H1 (cell line): ENCODE measurements around the gene DTX3. TPM values are rescaled to one million over a fixed set of nuclear protein-coding genes. Genes with fewer than 3 reads are reported as not detected.

Experiments
- CEBPB ChIP-seq: IDR thresholded peaks from 2 replicates; pipeline ENCODE4 v1.6.1; 2012; ENCODE audit warnings: low read depth, low read length
- GABPA ChIP-seq: IDR thresholded peaks from 2 replicates; pipeline ENCODE4 v1.6.1; 2011; ENCODE audit warnings: mild to moderate bottlenecking, low read length, moderate library complexity, borderline replicate concordance; ENCODE audit not compliant: insufficient read depth
- JUN ChIP-seq: IDR thresholded peaks from 2 replicates; pipeline ENCODE4 v1.6.1; 2011; ENCODE audit warnings: low read depth, mild to moderate bottlenecking, improper control_type of control experiment, low read length
- KDM4A ChIP-seq: IDR thresholded peaks from one replicate; pipeline ENCODE4 v1.7.1; 2012; ENCODE audit warnings: low read depth, mild to moderate bottlenecking, moderate library complexity, low read length, inconsistent platforms; ENCODE audit not compliant: severe bottlenecking
- POLR2AphosphoS5 ChIP-seq: IDR thresholded peaks from 2 replicates; pipeline ENCODE4 v1.6.1; 2011; ENCODE audit warnings: low read depth, low read length
- RNF2 ChIP-seq: fragments of 200-900, 300-1000 bp; sonication (generic); IDR thresholded peaks from 2 replicates; pipeline ENCODE4 v1.7.1; 2016; ENCODE audit warnings: borderline replicate concordance, low read depth, mild to moderate bottlenecking, antibody characterized with exemption, low read length; ENCODE audit not compliant: poor library complexity, severe bottlenecking; ENCODE audit errors: missing control alignments
- polyA plus RNA-seq, 7 experiments: library from polyadenylated mRNA; depleted of rRNA in 3 of 7; stranded (reverse) in 5 of 7; unstranded in 2 of 7; fragments of >200 nt in 5 of 7; fragments of 200-250 nt in 2 of 7; gene quantifications; 1 replicate in 5 of 7; 2 replicates in 1 of 7; 4 replicates in 1 of 7; pipeline versions ENCODE4 v1.2.1 to v1.2.3, GENCODE V29; 2011 to 2013; ENCODE audit warnings: missing spikeins in 2 of 7, mixed read lengths in 2 of 7
- total RNA-seq: library from RNA; stranded (reverse); fragmentation: NEBNext Ultra II Directional; extraction: Animal tissue kit (Norgen Biotek cat#: 25700); gene quantifications from 2 replicates; pipeline ENCODE4 v1.2.1, GENCODE V29; 2021
- TF ChIP-seq, protein P1 (sequence below): fragments of 300-600 bp; sonication (generic); IDR thresholded peaks from 2 replicates; pipeline ENCODE4 v1.7.1; 2012; ENCODE audit warnings: low read length, moderate library complexity, mild to moderate bottlenecking, inconsistent platforms; ENCODE audit not compliant: insufficient replicate concordance

Gene DTX3
- total and polyA plus RNA-seq, 2 of the 8 experiments (the other 6 are each of a cell fraction or from before 2014, with no cell fraction given), result 41.8 to 92.5 TPM

GRCh38 chr12:57568838-57569237 lies 35.8 kb upstream of the DTX3 start (continued):
- TF ChIP-seq, protein P1, sequence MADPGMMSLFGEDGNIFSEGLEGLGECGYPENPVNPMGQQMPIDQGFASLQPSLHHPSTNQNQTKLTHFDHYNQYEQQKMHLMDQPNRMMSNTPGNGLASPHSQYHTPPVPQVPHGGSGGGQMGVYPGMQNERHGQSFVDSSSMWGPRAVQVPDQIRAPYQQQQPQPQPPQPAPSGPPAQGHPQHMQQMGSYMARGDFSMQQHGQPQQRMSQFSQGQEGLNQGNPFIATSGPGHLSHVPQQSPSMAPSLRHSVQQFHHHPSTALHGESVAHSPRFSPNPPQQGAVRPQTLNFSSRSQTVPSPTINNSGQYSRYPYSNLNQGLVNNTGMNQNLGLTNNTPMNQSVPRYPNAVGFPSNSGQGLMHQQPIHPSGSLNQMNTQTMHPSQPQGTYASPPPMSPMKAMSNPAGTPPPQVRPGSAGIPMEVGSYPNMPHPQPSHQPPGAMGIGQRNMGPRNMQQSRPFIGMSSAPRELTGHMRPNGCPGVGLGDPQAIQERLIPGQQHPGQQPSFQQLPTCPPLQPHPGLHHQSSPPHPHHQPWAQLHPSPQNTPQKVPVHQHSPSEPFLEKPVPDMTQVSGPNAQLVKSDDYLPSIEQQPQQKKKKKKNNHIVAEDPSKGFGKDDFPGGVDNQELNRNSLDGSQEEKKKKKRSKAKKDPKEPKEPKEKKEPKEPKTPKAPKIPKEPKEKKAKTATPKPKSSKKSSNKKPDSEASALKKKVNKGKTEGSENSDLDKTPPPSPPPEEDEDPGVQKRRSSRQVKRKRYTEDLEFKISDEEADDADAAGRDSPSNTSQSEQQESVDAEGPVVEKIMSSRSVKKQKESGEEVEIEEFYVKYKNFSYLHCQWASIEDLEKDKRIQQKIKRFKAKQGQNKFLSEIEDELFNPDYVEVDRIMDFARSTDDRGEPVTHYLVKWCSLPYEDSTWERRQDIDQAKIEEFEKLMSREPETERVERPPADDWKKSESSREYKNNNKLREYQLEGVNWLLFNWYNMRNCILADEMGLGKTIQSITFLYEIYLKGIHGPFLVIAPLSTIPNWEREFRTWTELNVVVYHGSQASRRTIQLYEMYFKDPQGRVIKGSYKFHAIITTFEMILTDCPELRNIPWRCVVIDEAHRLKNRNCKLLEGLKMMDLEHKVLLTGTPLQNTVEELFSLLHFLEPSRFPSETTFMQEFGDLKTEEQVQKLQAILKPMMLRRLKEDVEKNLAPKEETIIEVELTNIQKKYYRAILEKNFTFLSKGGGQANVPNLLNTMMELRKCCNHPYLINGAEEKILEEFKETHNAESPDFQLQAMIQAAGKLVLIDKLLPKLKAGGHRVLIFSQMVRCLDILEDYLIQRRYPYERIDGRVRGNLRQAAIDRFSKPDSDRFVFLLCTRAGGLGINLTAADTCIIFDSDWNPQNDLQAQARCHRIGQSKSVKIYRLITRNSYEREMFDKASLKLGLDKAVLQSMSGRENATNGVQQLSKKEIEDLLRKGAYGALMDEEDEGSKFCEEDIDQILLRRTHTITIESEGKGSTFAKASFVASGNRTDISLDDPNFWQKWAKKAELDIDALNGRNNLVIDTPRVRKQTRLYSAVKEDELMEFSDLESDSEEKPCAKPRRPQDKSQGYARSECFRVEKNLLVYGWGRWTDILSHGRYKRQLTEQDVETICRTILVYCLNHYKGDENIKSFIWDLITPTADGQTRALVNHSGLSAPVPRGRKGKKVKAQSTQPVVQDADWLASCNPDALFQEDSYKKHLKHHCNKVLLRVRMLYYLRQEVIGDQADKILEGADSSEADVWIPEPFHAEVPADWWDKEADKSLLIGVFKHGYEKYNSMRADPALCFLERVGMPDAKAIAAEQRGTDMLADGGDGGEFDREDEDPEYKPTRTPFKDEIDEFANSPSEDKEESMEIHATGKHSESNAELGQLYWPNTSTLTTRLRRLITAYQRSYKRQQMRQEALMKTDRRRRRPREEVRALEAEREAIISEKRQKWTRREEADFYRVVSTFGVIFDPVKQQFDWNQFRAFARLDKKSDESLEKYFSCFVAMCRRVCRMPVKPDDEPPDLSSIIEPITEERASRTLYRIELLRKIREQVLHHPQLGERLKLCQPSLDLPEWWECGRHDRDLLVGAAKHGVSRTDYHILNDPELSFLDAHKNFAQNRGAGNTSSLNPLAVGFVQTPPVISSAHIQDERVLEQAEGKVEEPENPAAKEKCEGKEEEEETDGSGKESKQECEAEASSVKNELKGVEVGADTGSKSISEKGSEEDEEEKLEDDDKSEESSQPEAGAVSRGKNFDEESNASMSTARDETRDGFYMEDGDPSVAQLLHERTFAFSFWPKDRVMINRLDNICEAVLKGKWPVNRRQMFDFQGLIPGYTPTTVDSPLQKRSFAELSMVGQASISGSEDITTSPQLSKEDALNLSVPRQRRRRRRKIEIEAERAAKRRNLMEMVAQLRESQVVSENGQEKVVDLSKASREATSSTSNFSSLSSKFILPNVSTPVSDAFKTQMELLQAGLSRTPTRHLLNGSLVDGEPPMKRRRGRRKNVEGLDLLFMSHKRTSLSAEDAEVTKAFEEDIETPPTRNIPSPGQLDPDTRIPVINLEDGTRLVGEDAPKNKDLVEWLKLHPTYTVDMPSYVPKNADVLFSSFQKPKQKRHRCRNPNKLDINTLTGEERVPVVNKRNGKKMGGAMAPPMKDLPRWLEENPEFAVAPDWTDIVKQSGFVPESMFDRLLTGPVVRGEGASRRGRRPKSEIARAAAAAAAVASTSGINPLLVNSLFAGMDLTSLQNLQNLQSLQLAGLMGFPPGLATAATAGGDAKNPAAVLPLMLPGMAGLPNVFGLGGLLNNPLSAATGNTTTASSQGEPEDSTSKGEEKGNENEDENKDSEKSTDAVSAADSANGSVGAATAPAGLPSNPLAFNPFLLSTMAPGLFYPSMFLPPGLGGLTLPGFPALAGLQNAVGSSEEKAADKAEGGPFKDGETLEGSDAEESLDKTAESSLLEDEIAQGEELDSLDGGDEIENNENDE, result no peak
- TF ChIP-seq POLR2AphosphoS5 (no peak), GABPA (no peak), CEBPB (no peak), KDM4A (no peak), JUN (no peak), RNF2 (no peak)
